ENCODE measurements around the gene UMODL1. TPM values are rescaled to one million over a fixed set of nuclear protein-coding genes. Genes with fewer than 3 reads are reported as not detected.

UMODL1 gene
- total and polyA plus RNA-seq, 10 of the 15 experiments (the other 5 are each of a cell fraction or from before 2014, with no cell fraction given): 0.01 to 0.11 (median 0.03) TPM; not detected in 5

- Histone ChIP-seq H3K4me3 (no peak overlapping the region), H2AFZ (ENCODE audit: control insufficient read depth, low read depth, low read length) (peak overlapping the region; percentile 65)
These were observed 37.6 kb downstream of the UMODL1 start for GRCh38 chr21:42108554-42109340.

More at GRCh38 chr21:42108554-42109340, 37.6 kb downstream of the UMODL1 start:
- peaks cover 12% of the 10 kb centered on the region for H3K4me1 ChIP-seq (ENCODE audit: control insufficient read depth, insufficient read depth, low read length)
- peak overlapping the region; percentile 75 for H3K4me2 ChIP-seq (ENCODE audit: control insufficient read depth, insufficient read depth)
- no peak for TF ChIP-seq EED (IDR thresholded peaks at IDR 0.05; ENCODE audit: low read depth)
- TF ChIP-seq ASH2L (IDR thresholded peaks at IDR 0.05; ENCODE audit: borderline replicate concordance, low read depth): no peak
- TF ChIP-seq KLF5 (IDR thresholded peaks at IDR 0.05; ENCODE audit: partially characterized antibody): no peak
- no peak for TF ChIP-seq SREBF1 (IDR thresholded peaks at IDR 0.05; ENCODE audit: low read length)
- TF ChIP-seq NKRF (conservative IDR thresholded peaks at IDR 0.05): no peak
- TF ChIP-seq STAT3 (IDR thresholded peaks at IDR 0.05; ENCODE audit: low read depth, low read length): no peak
- ChIA-PET POLR2A (interaction anchor here (0.8 to 1.3 kb wide), 3 partner anchors 28 to 99 kb away, joined by 3 to 12 read pairs (median 5); partner anchors contain the start of gene ZBTB21), SMC1A (ENCODE audit: uncharacterized antibody, unreplicated experiment) (interaction anchor here (0.6 to 2.9 kb wide), 20 partner anchors 8 to 292 kb away, joined by 3 to 19 read pairs (median 3); no protein-coding TSS in a partner anchor), CTCF (interaction anchor here (0.6 to 2.9 kb wide), 18 partner anchors 9 to 826 kb away, joined by 3 to 39 read pairs (median 6); no protein-coding TSS in a partner anchor), RAD21 (ENCODE audit: unreplicated experiment) (interaction anchor here (0.7 to 3.6 kb wide), 14 partner anchors 9 to 292 kb away, joined by 3 to 30 read pairs (median 4); partner anchors contain the start of gene ZBTB21)
- no peak for FAIRE-seq
- in situ Hi-C loops (cut with MboI) (loop anchor here (10.0 kb wide), 1 partner anchor 64 kb away; no protein-coding TSS in a partner anchor), intact Hi-C loops (cut with micrococcal nuclease; ENCODE audit: unreplicated experiment) (loop anchor here (1.0 kb wide), 1 partner anchor 292 kb away; no protein-coding TSS in a partner anchor)
- H3K9ac ChIP-seq (ENCODE audit: control insufficient read depth, insufficient read depth, low read length): no peak overlapping the region
- DNase-seq (ENCODE audit: low read depth, low spot score): no peak
- no peaks in the 10 kb centered on the region for H3K36me3 ChIP-seq (ENCODE audit: control insufficient read depth in 2 of 2, insufficient read depth in 2 of 2, low read length in 1 of 2)
- 28% methylated on average over 24 of the region's 26 CpGs for WGBS (ENCODE audit: insufficient coverage, insufficient replicate concordance, low lambda C conversion rate, missing lambda C conversion rate)
- no peak for ATAC-seq
- no peaks in the 10 kb centered on the region for H4K20me1 ChIP-seq (ENCODE audit: control insufficient read depth, insufficient read depth)
- no peak overlapping the region for H3K27ac ChIP-seq (ENCODE audit: control insufficient read depth, insufficient read depth)
- H3K79me2 ChIP-seq (ENCODE audit: control insufficient read depth, insufficient read depth, low read length): no peaks in the 10 kb centered on the region
- H3K27me3 ChIP-seq (replicated peaks in 1 of 2; ENCODE audit: control insufficient read depth in 2 of 2, insufficient read depth in 2 of 2, low read length in 1 of 2): peaks cover 0 to 2% of the 10 kb centered on the region in 2 experiments; a peak in 1 of 4 replicates
- BruUV-seq (replicated peaks): no TSS peak
- no peaks in the 10 kb centered on the region for H3K9me3 ChIP-seq (replicated peaks; ENCODE audit: control insufficient read depth, insufficient read depth, low read length)

Measured in GM12878 (cell line).